DMS53 (cell line): ENCODE measurements around the gene OBSL1.
A peak's percentile ranks its signal among the peaks of the same experiment; 100 is the strongest.

Experiments used
- DNase-seq: peaks from one replicate; lab custom pipeline; 2025; lab: John Stamatoyannopoulos, UW

OBSL1 gene

GRCh38 chr2:219565130-219566080 is 5.9 kb downstream of the OBSL1 start:
- no peak for DNase-seq

- no peak for DNase-seq
Measured at GRCh38 chr2:219563271-219563928, 7.9 kb downstream of the OBSL1 start.

DNA sequence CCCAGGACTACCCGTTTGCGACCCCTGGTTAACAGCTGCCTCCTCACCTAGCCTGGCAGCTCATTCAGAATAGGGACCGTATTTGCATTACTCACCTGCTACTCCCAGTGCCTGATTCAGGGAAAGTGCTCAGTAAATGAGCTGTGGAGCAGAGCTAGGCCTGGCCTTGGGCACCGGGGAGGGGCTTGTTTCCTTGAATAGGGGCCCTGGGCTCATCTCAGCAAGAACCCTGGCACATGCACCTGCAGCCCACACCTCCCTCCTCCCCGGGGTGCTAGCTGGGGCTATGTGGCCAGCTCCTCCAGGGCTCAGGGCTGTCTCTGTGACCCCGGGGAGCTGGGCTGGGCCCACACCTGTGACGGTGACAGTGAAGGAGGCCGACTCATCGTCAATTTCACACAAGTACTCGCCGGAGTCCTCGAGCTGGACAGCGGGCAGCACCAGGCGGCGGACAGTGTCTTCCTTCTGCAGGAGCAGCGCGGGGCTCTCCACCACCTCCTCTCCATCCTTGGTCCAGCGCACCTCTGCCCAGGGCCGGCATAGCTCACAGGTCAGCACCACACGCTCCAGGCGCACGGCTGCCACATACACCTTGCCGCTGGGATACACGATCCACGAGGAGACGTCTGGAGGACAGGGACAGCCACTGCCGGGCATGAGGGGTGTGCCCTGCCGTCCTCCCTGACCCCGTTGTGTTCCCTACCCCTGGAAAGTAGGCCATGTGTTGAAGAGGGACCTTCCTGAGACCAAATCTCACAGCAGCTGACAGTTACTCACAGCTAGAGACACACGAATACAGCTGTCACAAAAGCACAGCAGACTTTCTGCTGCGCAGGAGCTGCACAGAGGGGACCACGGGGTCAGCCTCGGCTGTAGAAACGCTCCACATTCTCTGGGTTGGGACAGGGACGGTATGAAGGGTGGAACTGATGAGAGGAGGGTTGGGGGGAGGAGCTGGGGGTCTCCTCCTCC is 9.0 kb downstream of the OBSL1 start:
- peak; percentile 23 for DNase-seq

DNA sequence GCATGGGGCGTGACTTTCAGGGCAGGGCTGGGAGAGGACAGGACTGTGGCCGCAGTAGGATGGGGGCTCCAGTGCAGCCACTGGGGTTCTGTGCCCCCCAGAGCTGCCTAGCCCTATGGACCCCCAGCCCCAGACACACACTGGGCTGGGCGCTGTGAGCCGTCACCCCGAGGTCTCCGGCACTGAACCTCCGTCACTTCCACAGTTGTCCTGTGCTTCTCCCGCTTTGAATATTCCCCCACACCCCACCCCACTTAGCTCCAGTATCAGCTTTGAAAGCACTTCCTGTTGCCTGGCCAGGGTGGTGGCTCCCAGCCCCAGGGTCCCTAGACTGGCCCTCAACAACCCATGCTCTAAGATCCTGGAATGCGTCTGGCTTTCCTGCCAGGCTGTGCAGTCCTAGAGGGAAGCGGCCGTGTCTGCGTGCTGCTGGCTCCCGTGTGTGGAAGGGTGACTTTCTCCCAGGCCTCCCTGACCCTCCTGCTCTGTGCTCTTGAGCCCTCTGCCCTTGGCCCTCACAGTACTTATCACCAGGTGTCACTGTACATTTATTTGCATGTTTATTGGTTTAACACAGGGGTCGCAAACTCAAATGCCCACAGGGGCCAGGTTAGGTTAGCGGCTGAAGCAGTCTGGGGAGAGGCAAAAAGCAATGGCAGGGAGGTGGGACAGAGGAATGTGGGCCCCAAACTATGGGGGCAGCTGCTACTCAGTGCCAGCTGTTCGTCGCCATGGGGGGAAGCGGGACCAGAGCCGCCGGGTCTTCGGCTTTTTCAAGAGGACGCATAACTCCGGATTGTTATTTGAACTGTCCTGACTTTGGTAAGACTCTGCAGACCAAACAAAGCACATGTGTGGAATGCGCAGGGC is 9.9 kb downstream of the OBSL1 start:
- no peak for DNase-seq

DNA sequence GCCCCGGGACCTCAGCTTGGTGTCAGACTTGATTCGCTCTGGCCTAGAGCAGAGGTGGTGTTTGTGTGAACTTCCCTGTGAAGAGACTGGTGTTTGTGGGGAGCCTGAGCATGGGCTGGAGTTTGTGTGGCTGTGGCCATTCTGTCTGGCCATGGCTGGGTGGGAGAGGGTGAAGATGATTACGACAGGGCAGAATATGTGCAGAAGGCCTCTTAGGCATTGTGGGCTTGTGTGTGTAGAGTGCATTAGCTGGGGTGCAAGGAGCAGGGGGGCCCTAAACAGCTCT is 10.5 kb downstream of the OBSL1 start:
- no peak for DNase-seq

GRCh38 chr2:219560037-219560892 is 11.1 kb downstream of the OBSL1 start:
- peak; percentile 26 for DNase-seq

DNA sequence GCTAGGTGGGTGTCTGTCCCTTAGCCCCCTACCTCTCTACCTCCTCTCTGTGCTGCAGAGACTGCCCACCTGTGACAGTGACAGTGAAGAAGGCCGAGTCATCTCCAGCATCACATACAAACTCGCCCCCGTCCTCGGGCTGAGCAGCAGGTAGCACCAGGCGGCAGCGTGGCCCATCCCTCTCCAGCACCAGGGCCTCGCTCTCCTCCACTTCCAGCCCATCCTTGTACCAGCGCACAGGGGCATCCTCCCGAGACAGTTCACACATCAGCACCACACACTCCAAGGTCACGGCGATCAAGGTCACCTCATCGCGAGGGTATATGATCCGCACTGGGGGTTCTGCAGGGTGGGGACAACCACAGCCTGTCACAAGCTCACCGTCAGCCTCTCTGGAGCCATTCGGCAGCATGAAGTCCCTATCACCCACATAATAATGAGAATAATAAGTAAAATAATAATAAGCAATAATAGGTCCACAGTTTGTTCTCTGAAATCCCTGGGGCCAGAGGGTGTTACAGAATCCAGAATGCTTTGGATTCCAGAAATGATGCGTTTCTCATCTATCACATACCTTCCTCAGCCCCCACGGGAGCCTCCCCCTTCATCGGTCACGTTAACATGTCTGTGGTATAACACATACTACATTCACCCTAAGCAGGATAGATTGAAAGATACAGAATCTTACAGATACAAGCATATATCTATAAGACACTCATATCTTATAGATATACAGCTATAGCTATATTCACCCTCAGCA is 12.0 kb downstream of the OBSL1 start:
- DNase-seq: no peak

DNA sequence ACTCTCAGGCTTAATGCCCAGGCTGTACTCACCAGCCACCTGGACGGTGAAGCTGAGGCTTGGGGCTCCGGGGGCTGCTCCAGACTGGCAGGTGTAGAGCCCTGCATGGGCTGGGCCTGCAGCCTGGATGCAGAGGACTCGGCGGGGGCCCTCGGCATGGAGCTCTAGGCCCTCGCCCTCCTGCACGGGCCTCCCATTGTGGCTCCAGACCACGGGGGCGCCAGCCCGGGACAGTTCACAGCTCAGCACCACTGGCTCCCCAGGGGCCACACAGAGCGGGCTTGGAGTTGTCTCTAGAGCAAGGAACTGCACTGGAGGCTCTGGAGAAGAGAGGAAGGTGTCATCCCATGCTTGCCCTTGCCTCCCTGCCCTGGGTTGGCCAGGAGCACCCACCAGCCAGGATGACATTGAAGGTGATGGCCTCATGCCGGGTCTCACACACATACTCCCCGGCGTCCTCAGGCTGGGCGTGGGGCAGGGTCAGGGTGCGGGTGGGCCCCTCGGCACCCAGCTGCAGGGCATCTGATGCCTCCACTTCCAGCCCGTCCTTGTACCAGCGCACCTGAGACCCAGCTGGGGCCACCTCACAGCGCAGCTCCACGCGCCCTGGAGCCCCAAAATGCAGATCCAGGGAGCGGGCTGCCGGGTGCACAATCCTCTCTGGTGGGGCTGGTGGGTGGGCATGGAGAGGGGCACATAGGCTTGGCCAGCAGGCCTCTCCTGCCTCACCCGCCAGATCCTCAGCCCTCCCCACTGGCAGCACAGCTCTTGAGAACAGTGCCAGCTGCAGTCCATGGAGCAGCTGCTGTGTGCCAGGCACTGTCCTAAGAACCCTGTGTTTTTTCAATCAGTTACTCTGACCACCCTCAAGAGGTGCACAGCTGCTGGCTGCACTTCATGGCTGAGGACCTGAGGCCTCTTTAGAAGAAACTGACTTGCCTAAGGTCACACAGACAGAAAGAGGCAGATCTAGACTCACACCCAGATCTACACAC is 13.3 kb downstream of the OBSL1 start:
- no peak for DNase-seq

DNA sequence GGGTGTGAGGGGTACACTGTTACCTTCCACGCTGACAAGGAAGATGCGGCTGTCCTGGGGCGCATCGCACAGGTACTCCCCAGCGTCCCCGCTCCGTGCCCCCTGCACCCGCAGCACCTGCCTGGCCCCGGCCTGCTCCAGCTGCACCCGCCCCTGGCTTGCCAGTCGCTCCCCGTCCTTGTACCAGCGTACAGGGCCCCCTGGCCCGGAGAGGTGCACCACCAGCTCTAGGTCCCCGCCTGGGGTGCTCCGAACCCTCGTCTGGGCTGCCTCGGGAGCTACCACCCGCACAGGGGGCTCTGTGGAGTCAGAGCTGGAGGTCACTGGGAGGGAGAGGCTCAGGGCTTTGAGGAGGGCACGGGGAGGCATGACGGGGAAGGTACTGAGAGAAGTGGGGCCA is 14.0 kb downstream of the OBSL1 start:
- no peak for DNase-seq

DNA sequence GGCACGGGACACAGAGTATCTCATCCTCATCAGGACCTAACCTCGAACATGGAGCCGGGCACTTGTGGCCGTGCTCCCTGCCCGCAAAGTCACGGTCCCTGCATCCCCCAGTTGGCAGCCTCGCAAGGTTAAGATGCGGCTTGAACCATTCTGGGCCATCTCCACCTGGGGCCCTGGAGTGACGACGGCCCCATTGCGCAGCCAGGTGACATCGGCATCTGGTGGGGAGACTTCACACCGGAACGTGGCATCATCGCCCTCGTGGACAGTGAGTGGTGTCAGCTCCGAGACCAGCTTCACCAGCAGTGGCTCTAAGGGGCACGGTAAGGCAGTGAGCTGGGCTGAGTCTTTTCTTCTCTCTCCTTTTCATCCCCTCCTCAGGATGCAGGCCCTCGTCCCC is 14.9 kb downstream of the OBSL1 start:
- no peak for DNase-seq

DNA sequence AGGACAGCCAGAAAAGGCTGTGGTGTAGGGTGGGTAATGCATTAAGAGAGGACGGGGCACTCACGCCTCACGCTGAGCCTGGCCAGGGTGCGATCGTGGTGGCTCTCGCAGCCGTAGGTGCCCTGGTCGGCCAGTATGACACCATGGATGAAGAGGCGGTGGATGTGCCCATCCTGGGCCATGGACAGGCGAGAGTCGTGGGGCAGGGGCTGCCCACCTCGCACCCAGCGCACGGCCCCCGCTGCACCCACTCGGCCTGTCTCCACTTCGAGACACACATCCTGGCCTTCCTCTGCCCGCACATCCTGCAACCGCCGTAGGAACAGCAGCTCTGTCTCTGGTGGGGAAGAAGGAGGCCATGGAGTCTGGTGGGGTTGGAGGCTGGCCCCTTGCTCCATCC is 15.4 kb downstream of the OBSL1 start:
- DNase-seq: no peak

DNA sequence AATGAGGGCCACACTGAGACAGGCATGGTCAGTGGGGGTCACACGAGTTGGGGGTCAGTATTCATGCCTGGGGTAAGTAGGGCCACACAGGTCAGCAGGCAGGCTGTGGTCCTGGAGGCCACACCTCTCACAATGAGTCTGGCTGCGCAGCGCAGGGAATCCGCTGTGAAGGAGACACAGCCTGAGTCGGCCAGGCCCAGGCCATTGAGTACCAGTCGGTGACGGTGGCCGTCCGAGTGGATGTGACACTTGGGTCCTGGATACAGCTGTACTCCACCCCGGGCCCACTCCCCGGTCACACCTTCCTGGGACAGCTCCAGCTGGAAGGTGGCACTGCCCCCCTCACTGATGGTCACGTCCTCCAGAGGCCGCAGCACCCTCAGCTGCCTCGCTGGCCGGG is 17.0 kb downstream of the OBSL1 start:
- no peak for DNase-seq

GRCh38 chr2:219553463-219553963 is 17.8 kb downstream of the OBSL1 start:
- no peak for DNase-seq

DNA sequence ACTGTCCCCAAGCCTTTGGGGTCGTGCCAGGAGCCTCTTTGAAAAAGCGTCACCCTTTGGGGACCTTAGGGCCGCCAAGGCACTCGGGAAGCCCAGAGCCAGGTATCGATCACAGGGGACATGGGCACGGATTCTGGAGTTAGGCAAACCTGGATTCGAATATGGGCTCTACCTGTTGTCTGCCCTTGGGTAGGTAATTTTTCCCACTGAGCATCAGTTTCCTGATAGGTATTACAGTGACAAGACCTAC is 18.2 kb downstream of the OBSL1 start:
- no peak for DNase-seq

GRCh38 chr2:219552382-219553167 is 18.8 kb downstream of the OBSL1 start:
- peak; percentile 89 for DNase-seq

GRCh38 chr2:219551441-219552381 is 19.6 kb downstream of the OBSL1 start:
- peak; percentile 82 for DNase-seq

GRCh38 chr2:219549619-219550018 is 21.7 kb downstream of the OBSL1 start:
- DNase-seq: no peak
